BE2C (cell line): Measurements from ENCODE around the gene EFCAB6.

Experiments used
- DNase-seq: peaks from one replicate; pipeline ENCODE4 v3.0.0-alpha.2; 2020
- H3K27me3 ChIP-seq: fragments of 250-450 bp; sonication (Bioruptor Pico); 2 replicates; pipeline ENCODE4 v1.5.1; 2020; ENCODE audit warnings: mild to moderate bottlenecking
- H3K36me3 ChIP-seq: fragments of 250-450 bp; sonication (Bioruptor Pico); 2 replicates; pipeline ENCODE4 v1.5.1; 2020; ENCODE audit warnings: mild to moderate bottlenecking
- H3K4me1 ChIP-seq: fragments of 250-450 bp; sonication (Bioruptor Pico); 2 replicates; pipeline ENCODE4 v1.5.1; 2020
- H3K4me3 ChIP-seq: 2 replicates; pipeline ENCODE4 v1.5.1; 2011; ENCODE audit warnings: low read depth, low read length
- H3K9me3 ChIP-seq: fragments of 250-450 bp; sonication (Bioruptor Pico); 2 replicates; pipeline ENCODE4 v1.5.1; 2020
- CTCF ChIP-seq: IDR thresholded peaks from 2 replicates; pipeline ENCODE4 v1.5.1; 2012; ENCODE audit warnings: mild to moderate bottlenecking, low read depth, low read length

Gene EFCAB6

GRCh38 chr22:43706151-43706550 is 106.0 kb downstream of the EFCAB6 start:
- H3K9me3 ChIP-seq: no peaks in the 10 kb centered on the region
- peaks cover 9% of the 10 kb centered on the region for H3K27me3 ChIP-seq
- no peak overlapping the region for H3K4me3 ChIP-seq
- no peaks in the 10 kb centered on the region for H3K4me1 ChIP-seq
- TF ChIP-seq CTCF: no peak
- no peaks in the 10 kb centered on the region for H3K36me3 ChIP-seq
- DNase-seq: no peak

- Histone ChIP-seq H3K36me3 (no peaks in the 10 kb centered on the region), H3K4me1 (no peaks in the 10 kb centered on the region), H3K27me3 (peaks cover 7% of the 10 kb centered on the region), H3K9me3 (no peaks in the 10 kb centered on the region), H3K4me3 (no peak overlapping the region)
- TF ChIP-seq CTCF: no peak
- no peak for DNase-seq
Measured at GRCh38 chr22:43704051-43704450, 108.1 kb downstream of the EFCAB6 start.

DNA sequence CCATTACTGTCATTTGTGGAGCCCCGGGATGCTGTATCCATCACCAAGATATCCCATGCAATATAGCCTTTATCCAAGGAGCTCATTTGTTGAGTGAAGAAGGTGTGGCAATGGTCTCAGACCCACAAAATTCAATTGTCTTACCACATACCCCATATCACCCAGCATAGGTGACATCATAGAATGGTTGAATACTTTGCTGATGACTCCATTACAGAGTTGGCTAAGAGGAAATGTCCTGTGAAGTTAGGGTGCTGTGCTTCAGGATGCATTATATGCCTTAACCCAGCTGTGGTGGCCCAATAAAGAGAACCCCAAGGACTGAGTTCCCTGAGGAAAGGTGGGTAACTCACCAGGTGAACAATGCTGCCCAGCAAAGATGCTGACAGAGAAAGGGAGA is 113.7 kb downstream of the EFCAB6 start:
- DNase-seq: no peak
- Histone ChIP-seq H3K36me3 (no peaks in the 10 kb centered on the region), H3K9me3 (no peaks in the 10 kb centered on the region), H3K4me3 (no peak overlapping the region), H3K27me3 (peaks cover 25% of the 10 kb centered on the region), H3K4me1 (no peaks in the 10 kb centered on the region)
- no peak for TF ChIP-seq CTCF

GRCh38 chr22:43697894-43698293 is 114.2 kb downstream of the EFCAB6 start:
- no peak overlapping the region for H3K4me3 ChIP-seq
- no peak for DNase-seq
- H3K9me3 ChIP-seq: no peaks in the 10 kb centered on the region
- H3K27me3 ChIP-seq: peaks cover 25% of the 10 kb centered on the region
- no peak for TF ChIP-seq CTCF
- no peaks in the 10 kb centered on the region for H3K36me3 ChIP-seq
- no peaks in the 10 kb centered on the region for H3K4me1 ChIP-seq

GRCh38 chr22:43693249-43693648 is 118.9 kb downstream of the EFCAB6 start:
- no peak for DNase-seq
- H3K4me1 ChIP-seq: no peaks in the 10 kb centered on the region
- peaks cover 17% of the 10 kb centered on the region for H3K27me3 ChIP-seq
- H3K4me3 ChIP-seq: no peak overlapping the region
- TF ChIP-seq CTCF: no peak
- no peaks in the 10 kb centered on the region for H3K9me3 ChIP-seq
- H3K36me3 ChIP-seq: no peaks in the 10 kb centered on the region

GRCh38 chr22:43689356-43689755 is 122.7 kb downstream of the EFCAB6 start:
- no peaks in the 10 kb centered on the region for H3K36me3 ChIP-seq
- H3K27me3 ChIP-seq: no peaks in the 10 kb centered on the region
- no peaks in the 10 kb centered on the region for H3K4me1 ChIP-seq
- no peaks in the 10 kb centered on the region for H3K9me3 ChIP-seq
- DNase-seq: no peak
- H3K4me3 ChIP-seq: no peak overlapping the region
- TF ChIP-seq CTCF: no peak
